SW480 (cell line): ENCODE measurements around the gene CARMIL1.
"Not testable (repeated sequence)": the region's sequence is repeated elsewhere in the genome, so short reads cannot be mapped to it uniquely, and the experiment has no call there.

Experiments
- DNase-seq: peaks from one replicate; pipeline ENCODE4 v3.0.0-alpha.2; 2016; ENCODE audit warnings: low spot score

Gene CARMIL1

GRCh38 chr6:25578538-25578937 lies 299.4 kb downstream of the CARMIL1 start:
- DNase-seq = no peak

DNA sequence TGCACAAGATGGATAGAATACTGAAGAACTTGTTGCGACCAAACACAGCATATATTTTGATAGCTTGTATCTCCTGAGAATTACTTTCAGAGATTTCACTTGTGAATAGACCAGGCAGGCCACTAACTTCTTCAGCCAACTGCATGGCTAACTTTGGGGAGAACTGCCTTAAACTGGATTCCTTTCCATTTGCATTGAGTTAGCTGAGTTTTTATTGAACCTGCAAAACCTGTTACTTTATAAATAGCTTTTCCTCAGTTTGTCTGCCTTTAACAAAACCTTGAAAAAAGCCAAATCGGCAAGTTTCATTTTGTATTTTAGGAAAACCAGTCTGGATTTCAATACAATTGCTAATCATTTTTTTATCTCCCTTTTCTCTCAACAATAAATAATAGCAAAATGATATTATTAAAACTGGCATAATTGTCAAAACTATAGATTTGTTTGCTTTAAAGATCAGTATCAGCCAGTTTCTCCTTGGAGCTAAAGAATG lies 300.3 kb downstream of the CARMIL1 start:
- no peak for DNase-seq

DNA sequence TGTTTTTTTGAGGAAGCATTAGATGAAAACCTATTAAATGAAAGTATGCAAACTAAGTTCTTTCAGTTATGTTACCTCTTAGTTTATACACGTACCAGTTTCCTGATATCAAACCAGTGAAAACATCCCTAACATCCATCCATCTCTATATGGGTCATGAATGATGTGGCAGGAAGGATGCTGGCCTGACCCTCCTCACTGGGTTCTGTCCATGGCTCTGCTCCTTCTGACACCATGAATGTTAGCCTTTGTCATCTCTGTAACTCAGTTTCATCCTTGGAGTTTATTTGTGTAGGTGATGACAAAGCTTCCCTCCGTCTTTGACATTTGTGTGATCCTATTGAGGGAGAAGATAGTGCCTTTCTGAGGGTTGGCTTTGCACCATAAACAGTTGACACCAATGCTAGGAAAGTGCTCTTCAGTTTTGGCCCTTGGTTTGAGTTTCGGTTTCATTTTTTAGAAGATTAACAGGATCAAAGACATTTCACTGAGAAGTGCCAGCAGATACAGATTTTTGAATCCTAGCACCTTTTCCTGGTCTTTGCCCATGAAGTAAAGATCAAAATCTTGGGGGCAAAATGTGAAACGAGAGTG lies 300.8 kb downstream of the CARMIL1 start:
- DNase-seq = no peak

GRCh38 chr6:25582101-25582500 lies 302.9 kb downstream of the CARMIL1 start:
- DNase-seq = no peak

- no peak for DNase-seq
Observed at GRCh38 chr6:25583099-25583498, 303.9 kb downstream of the CARMIL1 start.

- DNase-seq = no peak
Observed at GRCh38 chr6:25583906-25584305, 304.7 kb downstream of the CARMIL1 start.

DNA sequence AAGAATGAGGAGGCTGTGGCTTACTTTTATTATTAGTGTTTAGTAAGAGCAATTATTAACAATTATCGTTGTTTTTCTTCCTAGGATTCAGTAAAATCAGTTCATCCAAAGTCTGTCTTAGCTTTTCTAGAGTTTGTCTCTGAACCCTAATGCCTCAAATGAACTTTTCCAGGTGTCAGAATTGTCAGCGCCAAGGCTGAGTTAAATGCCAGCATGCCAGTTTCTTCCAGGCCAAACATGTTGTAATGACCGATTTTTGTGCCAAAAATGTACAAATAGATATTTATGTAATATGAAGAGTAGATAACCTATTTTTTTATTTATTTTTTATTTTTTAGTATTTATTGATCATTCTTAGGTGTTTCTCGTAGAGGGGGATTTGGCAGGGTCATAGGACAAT lies 306.1 kb downstream of the CARMIL1 start:
- no peak for DNase-seq

DNA sequence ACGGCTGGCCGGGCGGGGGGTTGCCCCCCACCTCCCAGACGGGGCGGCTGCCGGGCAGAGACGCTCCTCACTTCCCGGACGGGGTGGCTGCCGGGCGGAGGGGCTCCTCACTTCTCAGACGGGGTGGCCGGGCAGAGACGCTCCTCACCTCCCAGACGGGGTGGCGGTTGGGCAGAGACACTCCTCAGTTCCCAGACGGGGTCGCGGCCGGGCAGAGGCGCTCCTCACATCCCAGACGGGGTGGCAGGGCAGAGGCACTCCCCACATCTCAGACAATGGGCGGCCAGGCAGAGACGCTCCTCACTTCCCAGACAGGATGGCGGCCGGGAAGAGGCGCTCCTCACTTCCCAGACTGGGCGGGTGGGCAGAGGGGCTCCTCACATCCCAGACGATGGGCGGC lies 306.9 kb downstream of the CARMIL1 start:
- not testable (repeated sequence) for DNase-seq

DNA sequence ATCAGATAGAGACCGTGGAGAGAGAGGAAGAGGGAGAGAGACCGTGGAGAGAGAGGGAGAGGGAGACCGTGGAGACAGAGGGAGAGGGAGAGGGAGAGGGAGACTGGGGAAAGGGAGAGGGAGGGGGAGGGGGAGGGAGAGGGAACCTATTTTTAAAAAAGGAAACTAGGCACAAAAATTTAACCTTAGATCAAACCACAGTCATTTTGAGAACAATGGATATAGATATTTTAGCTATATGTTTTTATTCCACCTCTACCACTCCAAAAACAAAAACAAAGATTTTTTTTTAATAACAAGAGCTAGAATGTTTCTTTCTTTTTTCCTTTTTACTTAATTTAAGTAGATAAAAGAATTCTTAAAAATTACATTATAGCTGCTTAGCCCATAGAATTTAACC lies 307.8 kb downstream of the CARMIL1 start:
- no peak for DNase-seq

GRCh38 chr6:25590986-25591385 lies 311.8 kb downstream of the CARMIL1 start:
- DNase-seq = no peak

DNA sequence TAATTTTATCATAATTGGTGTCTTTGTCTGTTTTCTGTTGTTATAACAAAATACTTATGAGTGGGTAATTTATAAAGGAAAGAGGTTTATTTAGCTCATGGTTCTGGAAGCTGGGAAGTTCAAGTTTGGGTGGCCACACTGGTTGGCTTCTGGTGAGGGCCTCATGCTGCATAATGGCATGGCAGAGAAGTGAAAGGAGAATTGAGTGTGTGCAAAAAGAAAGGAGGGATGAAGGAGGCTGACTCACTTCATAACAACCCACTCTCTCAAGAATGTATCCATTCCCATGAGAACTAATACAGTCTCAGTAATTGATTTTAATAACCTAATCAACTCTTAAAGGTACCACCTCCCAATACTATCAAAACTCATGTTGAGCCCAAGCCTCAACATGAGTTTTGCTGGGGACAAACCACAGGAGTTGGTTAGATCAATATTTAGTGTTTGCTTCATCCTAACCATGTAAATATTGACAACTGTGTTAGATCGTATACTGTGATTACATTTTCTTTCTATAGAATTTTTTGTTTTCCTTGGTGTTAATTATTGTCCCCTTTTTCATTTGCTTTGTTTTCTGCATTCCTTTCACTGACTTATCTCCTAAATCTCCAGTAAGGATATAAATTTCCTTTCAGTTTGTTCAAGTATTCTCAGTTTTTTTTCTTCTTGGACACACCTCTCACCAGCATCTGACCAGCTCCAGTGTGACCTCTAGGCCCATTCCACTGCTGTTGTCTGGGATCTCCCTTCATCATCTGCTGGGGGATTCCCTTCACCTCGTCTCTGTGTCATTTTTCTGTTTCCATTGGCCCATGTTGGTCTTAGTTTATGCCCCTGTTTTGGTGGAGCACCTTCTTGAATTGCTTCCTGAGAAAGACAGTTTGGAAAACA lies 318.0 kb downstream of the CARMIL1 start:
- no peak for DNase-seq

GRCh38 chr6:25599516-25600085 lies 320.4 kb downstream of the CARMIL1 start:
- no peak for DNase-seq

DNA sequence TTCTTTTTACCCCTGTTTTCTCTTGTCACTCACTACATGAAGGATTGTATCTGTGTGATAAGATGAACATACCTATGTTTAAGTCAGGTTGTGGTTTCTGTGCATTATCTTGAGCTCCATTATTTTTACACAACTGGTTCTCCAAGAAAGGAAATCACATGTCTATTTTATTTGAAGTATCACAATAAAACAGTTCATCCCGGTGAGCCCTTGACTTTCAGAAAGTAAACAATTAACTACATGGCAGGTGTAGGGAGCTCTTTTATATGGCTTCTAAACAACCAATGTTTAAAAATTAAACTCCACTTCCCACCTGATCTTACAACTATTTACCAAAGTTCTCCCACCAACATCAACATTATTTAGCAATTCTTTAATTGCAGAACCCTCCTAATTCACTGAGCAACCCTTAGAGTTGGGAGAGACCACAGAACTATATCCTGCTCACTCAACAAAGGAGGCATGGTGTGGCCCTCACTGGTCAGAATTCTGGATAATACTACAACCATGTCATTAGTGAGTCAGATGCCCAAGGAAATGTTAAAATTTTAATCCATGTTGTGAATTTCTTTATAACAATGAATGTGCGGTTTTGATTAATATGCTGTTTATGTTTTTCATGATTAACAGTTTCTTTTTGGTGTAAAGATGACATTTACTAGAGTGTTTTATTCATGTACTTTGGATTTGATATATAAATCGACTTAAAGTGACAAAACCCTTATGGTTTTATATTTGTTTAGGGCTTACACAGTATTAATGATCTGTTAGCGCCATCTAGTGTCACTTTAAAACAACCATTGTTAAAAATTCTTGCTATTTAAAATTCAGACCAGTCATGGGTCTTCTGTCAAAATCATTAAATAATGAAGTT lies 322.9 kb downstream of the CARMIL1 start:
- DNase-seq = peak; percentile 42

GRCh38 chr6:25602674-25602982 lies 323.5 kb downstream of the CARMIL1 start:
- no peak for DNase-seq

GRCh38 chr6:25603251-25603650 lies 324.1 kb downstream of the CARMIL1 start:
- no peak for DNase-seq

DNA sequence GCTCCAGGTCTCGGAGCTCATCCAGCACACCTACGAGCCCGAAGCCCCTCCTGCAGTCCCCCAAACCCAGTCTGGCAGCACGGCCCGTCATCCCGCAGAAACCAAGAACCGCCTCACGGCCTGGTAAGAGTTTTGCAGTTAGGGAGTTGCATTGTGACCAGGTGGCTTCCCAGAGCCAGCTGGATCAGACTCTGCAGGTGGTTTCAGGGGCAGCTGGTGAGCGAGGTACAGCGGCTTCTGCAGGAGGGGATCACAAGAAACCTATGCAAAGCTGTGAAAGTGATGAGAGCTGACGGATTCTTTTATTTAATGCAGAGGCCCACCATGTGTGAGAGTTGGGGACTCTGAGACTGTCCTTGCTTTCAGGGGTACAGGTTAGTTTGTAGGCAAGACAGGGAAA lies 327.0 kb downstream of the CARMIL1 start:
- DNase-seq = no peak

DNA sequence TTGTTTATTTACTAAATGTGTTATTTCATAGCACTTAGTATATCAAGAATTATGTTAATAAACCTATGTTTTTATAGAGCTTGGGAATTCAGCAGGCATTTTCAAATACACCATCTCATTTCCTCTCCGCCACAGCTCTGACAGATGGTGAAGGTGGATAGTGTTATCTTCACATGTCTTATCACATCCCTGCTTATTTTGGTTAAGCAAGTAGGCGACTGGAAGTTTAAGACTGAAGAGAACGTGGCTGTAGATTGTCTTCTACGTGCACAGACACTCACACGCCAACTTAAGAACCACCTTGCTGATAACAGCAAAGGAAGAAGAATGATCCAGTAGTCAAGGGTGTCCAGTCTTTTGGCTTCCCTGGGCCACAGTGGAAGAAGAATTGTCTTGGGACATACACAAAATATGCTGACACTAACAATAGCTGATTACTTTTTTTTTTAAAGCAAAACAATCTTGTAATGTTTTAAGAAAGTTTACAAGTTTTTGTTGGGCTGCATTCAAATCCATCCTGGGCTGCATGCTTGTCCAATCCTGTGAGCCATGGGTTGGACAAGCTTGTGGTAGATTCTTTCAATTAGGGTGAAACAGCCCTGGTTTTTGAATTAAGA lies 329.5 kb downstream of the CARMIL1 start:
- no peak for DNase-seq

DNA sequence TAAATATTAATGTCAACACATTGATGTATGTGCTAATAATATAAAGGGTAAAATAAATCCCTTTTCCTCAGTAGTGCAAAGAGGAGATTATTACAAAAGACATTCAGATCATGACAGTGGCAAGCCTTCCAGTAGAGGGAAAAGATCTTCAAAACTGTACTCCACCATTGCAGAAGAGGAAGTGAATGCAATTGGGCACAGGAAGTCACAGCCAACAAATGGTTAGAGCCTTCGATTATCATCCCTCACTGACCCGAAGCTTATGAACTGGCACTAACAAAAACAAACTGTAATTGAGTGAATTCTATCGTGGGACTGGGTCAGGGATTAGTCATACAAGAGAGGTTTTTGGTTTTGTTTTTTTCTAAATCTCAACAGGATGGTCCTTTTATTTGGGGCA lies 333.5 kb downstream of the CARMIL1 start:
- DNase-seq = no peak

- no peak for DNase-seq
Observed at GRCh38 chr6:25613415-25613814, 334.2 kb downstream of the CARMIL1 start.

- DNase-seq = no peak
Observed at GRCh38 chr6:25614052-25614451, 334.9 kb downstream of the CARMIL1 start.

- no peak for DNase-seq
Observed at GRCh38 chr6:25615471-25615870, 336.3 kb downstream of the CARMIL1 start.

DNA sequence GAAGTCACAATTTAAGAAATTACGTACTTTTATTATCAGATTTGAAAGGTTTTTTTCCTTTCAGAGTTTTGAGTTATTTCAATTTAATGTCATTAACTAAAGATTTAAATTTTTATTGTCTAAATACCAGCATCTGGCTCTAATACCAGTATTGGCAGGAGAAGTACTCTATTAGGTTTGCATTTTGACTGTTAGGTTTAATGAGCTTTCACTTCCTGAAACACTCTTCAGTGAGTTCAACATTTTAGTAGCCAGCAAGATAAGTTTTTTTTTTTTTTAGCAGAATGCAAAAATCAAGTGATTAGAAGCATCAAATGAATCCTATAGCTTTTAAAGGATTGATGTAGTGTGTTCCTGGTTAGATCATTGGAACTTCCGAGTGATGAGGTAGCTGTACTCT lies 338.8 kb downstream of the CARMIL1 start:
- no peak for DNase-seq
